IMR-90 (cell line): ENCODE data around the gene DUS2. TPM values are rescaled to one million over a fixed set of nuclear protein-coding genes. Genes with fewer than 3 reads are reported as not detected.

Experiments used
- ATAC-seq: fragments of 200-7000 bp; cut with Tn5 transposase; 2 replicates; pipeline ENCODE4 v1.9.1; 2020; ENCODE audit warnings: low read depth, mild to moderate bottlenecking, moderate library complexity
- BruUV-seq: library from RNA; stranded (reverse); fragments of 400-500 nt; replicated peaks from 2 replicates; lab custom pipeline; 2021; lab: Mats Ljungman, UMichigan
- CTCF ChIA-PET: fragments of 300-600 bp; formaldehyde crosslinking; extraction: SDS; loops from one replicate; lab custom pipeline; 2021; ENCODE audit warnings: antibody characterized with exemption; lab: Yijun Ruan, JAX
- POLR2A ChIA-PET: fragments of 300-600 bp; sonication (Branson Sonifier 250); formaldehyde crosslinking; loops from one replicate; lab custom pipeline; 2022; ENCODE audit warnings: antibody characterized with exemption; ENCODE audit not compliant: unreplicated experiment; lab: Charles Lee
- DNase-seq: peaks from one replicate; pipeline ENCODE4 v3.0.0; 2013
- H2AFZ ChIP-seq: replicated peaks from 2 replicates; pipeline ENCODE3; 2013; ENCODE audit warnings: low read length, mild to moderate bottlenecking; ENCODE audit not compliant: poor library complexity
- H2AK5ac ChIP-seq: 2 replicates; pipeline ENCODE4 v1.6.1; 2013; ENCODE audit warnings: low read depth, low read length, inconsistent platforms
- H2AK9ac ChIP-seq: replicated peaks from 2 replicates; pipeline ENCODE3; 2013; ENCODE audit warnings: mild to moderate bottlenecking, low read depth, low read length, moderate library complexity; ENCODE audit not compliant: poor library complexity
- H2BK120ac ChIP-seq: 2 replicates; pipeline ENCODE4 v1.6.1; 2013; ENCODE audit warnings: low read depth, low read length, inconsistent platforms
- H2BK15ac ChIP-seq: 3 replicates; pipeline ENCODE4 v1.6.1; 2013; ENCODE audit warnings: low read depth, low read length, inconsistent platforms
- H2BK20ac ChIP-seq: 2 replicates; pipeline ENCODE4 v1.6.1; 2013; ENCODE audit warnings: low read depth, mild to moderate bottlenecking, inconsistent platforms, low read length, moderate library complexity
- H2BK5ac ChIP-seq: 2 replicates; pipeline ENCODE4 v1.6.1; 2013; ENCODE audit warnings: mild to moderate bottlenecking, low read depth, low read length, inconsistent platforms; ENCODE audit not compliant: poor library complexity, severe bottlenecking
- H3K14ac ChIP-seq: replicated peaks from 2 replicates; pipeline ENCODE4 v1.6.1; 2013; ENCODE audit warnings: low read depth, low read length, inconsistent platforms
- H3K18ac ChIP-seq: 2 replicates; pipeline ENCODE4 v1.6.1; 2013; ENCODE audit warnings: low read depth, low read length, control low read depth
- H3K23ac ChIP-seq: 2 replicates; pipeline ENCODE4 v1.6.1; 2013; ENCODE audit warnings: low read depth, low read length, inconsistent platforms
- H3K27ac ChIP-seq: 2 replicates; pipeline ENCODE4 v1.5.1; 2013; ENCODE audit warnings: mild to moderate bottlenecking, control low read depth, low read length; ENCODE audit not compliant: insufficient read depth
- H3K27me3 ChIP-seq: 2 replicates; pipeline ENCODE4 v1.6.1; 2013; ENCODE audit warnings: low read length; ENCODE audit not compliant: control insufficient read depth, insufficient read depth
- H3K36me3 ChIP-seq: 2 replicates; pipeline ENCODE4 v1.6.1; 2013; ENCODE audit warnings: low read length, mixed read lengths; ENCODE audit not compliant: control insufficient read depth, insufficient read depth
- H3K4ac ChIP-seq: 2 replicates; pipeline ENCODE4 v1.6.1; 2013; ENCODE audit warnings: low read depth, low read length, inconsistent platforms
- H3K4me1 ChIP-seq: 2 replicates; pipeline ENCODE4 v1.6.1; 2013; ENCODE audit warnings: low read length, mixed read lengths; ENCODE audit not compliant: control insufficient read depth, insufficient read depth
- H3K4me2 ChIP-seq: 2 replicates; pipeline ENCODE4 v1.6.1; 2013; ENCODE audit warnings: low read depth, mild to moderate bottlenecking, control low read depth, low read length, moderate library complexity
- H3K4me3 ChIP-seq: 2 replicates; pipeline ENCODE4 v1.5.1; 2013; ENCODE audit warnings: low read depth, mild to moderate bottlenecking, control low read depth, low read length, moderate library complexity; ENCODE audit not compliant: insufficient read depth
- H3K56ac ChIP-seq: 2 replicates; pipeline ENCODE4 v1.6.1; 2013; ENCODE audit warnings: low read length, inconsistent platforms; ENCODE audit not compliant: insufficient read depth; ENCODE audit errors: extremely low read depth
- H3K79me1 ChIP-seq, 2 experiments: 2 replicates each; pipeline ENCODE4 v1.6.1; 2013; ENCODE audit warnings: low read length in 2 of 2, inconsistent platforms in 1 of 2, low read depth in 1 of 2
- H3K9ac ChIP-seq: 2 replicates; pipeline ENCODE4 v1.6.1; 2013; ENCODE audit warnings: low read depth, low read length, control low read depth
- H3K9me1 ChIP-seq: 2 replicates; pipeline ENCODE4 v1.6.1; 2013; ENCODE audit warnings: low read length, inconsistent platforms; ENCODE audit not compliant: insufficient read depth
- H3K9me3 ChIP-seq: 2 replicates; pipeline ENCODE4 v1.6.1; 2013; ENCODE audit warnings: low read length; ENCODE audit not compliant: control insufficient read depth, insufficient read depth
- H4K20me1 ChIP-seq: 2 replicates; pipeline ENCODE4 v1.6.1; 2013; ENCODE audit warnings: low read length, inconsistent platforms; ENCODE audit not compliant: insufficient read depth
- H4K5ac ChIP-seq: 2 replicates; pipeline ENCODE4 v1.6.1; 2013; ENCODE audit warnings: mild to moderate bottlenecking, low read depth, low read length, control low read depth
- H4K8ac ChIP-seq, 2 experiments: 2 replicates each; pipeline ENCODE4 v1.6.1; 2013; ENCODE audit warnings: low read depth in 2 of 2, low read length in 2 of 2, control low read depth in 1 of 2, inconsistent platforms in 1 of 2
- H4K91ac ChIP-seq: 2 replicates; pipeline ENCODE4 v1.6.1; 2013; ENCODE audit warnings: low read depth, low read length, inconsistent platforms; ENCODE audit not compliant: insufficient read depth
- CEBPB ChIP-seq: IDR thresholded peaks from 2 replicates; pipeline ENCODE4 v1.6.1; 2012; ENCODE audit warnings: low read depth, low read length, improper control_type of control experiment
- CHD1 ChIP-seq: IDR thresholded peaks from 2 replicates; pipeline ENCODE4 v1.6.1; 2012; ENCODE audit warnings: low read depth, low read length, improper control_type of control experiment
- MXI1 ChIP-seq: IDR thresholded peaks from 2 replicates; pipeline ENCODE4 v1.6.1; 2012; ENCODE audit warnings: low read depth, mild to moderate bottlenecking, low read length, moderate library complexity, borderline replicate concordance
- POLR2A ChIP-seq: IDR thresholded peaks from 2 replicates; pipeline ENCODE4 v1.6.1; 2012; ENCODE audit warnings: mild to moderate bottlenecking, low read depth, low read length
- RAD21 ChIP-seq: IDR thresholded peaks from 2 replicates; pipeline ENCODE4 v1.6.1; 2012; ENCODE audit warnings: low read length, improper control_type of control experiment
- USF2 ChIP-seq: fragments of 150-350 bp; IDR thresholded peaks from 2 replicates; pipeline ENCODE4 v1.6.1; 2017; ENCODE audit warnings: mild to moderate bottlenecking, antibody characterized with exemption, low read length, low read depth
- WGBS, 2 experiments: methylation state at CpG; one replicate each; pipeline versions ENCODE4 v1.1.5 to v1.1.7; 2013; ENCODE audit warnings: missing lambda C conversion rate in 2 of 2; ENCODE audit not compliant: insufficient read length in 1 of 2; ENCODE audit errors: extremely low coverage in 2 of 2; 5-methylcytosine and 5-hydroxymethylcytosine counted together
- dilution Hi-C: fragments of 300-500 bp; cut with HindIII; formaldehyde crosslinking; loops from one replicate; pipeline ENCODE4 v1.14.3; 2018; ENCODE audit warnings: low sequenced_read_pairs; ENCODE audit not compliant: unreplicated experiment
- in situ Hi-C: fragments of 300-500 bp; cut with MboI; formaldehyde crosslinking; loops from 3 replicates; pipeline ENCODE4 v1.14.3; 2019; ENCODE audit warnings: low sequenced_read_pairs, inconsistent platforms, mixed read lengths
- intact Hi-C: fragments of 100-400 bp; cut with micrococcal nuclease; formaldehyde crosslinking; loops from 2 replicates; pipeline ENCODE4 v1.10.0; 2022
- polyA plus RNA-seq, 3 experiments: library from polyadenylated mRNA; depleted of rRNA; stranded (reverse); fragments of >200 nt; gene quantifications; 2 replicates each; pipeline ENCODE4 v1.2.3, GENCODE V29; 2012; ENCODE audit warnings: low replicate concordance in 1 of 3
- total RNA-seq: library from RNA; depleted of rRNA; stranded (reverse); fragments of >200 nt; gene quantifications from 2 replicates; pipeline ENCODE4 v1.2.3, GENCODE V29; 2012

DUS2 gene
- total and polyA plus RNA-seq, 2 of the 4 experiments (the other 2 are of a cell fraction) = 15.8 to 30.5 TPM

- intact Hi-C loops = no loop called here
- POLR2A ChIA-PET = no interaction called here
- BruUV-seq = no TSS peak
Observed at GRCh38 chr16:68021490-68021889, 1.6 kb upstream of the DUS2 start.

More at GRCh38 chr16:68021490-68021889, 1.6 kb upstream of the DUS2 start:
- no peak overlapping the region for H3K18ac ChIP-seq
- H2BK15ac ChIP-seq = no peak overlapping the region
- H4K8ac ChIP-seq = no peak overlapping the region
- in situ Hi-C loops (no loop called here), dilution Hi-C loops (no loop called here)
- TF ChIP-seq CHD1 (no peak), RAD21 (no peak), CEBPB (no peak), MXI1 (no peak), POLR2A (no peak), USF2 (no peak)
- no peaks in the 10 kb centered on the region for H3K9me3 ChIP-seq
- peaks cover 5% of the 10 kb centered on the region for H3K9me1 ChIP-seq
- H2BK20ac ChIP-seq = no peak overlapping the region
- H4K20me1 ChIP-seq = no peaks in the 10 kb centered on the region
- DNase-seq (no peak), ATAC-seq (no peak)
- H2BK120ac ChIP-seq = no peak overlapping the region
- no peak overlapping the region for H4K5ac ChIP-seq
- no peaks in the 10 kb centered on the region for H3K27me3 ChIP-seq
- H3K14ac ChIP-seq = no peak overlapping the region
- CTCF ChIA-PET = no interaction called here
- no peak overlapping the region for H2AK5ac ChIP-seq
- no peak overlapping the region for H2AK9ac ChIP-seq
- H3K27ac ChIP-seq = no peak overlapping the region
- H3K23ac ChIP-seq = no peak overlapping the region
- H2AFZ ChIP-seq = no peak overlapping the region
- peaks cover 4% of the 10 kb centered on the region for H3K36me3 ChIP-seq
- H3K4me2 ChIP-seq = no peak overlapping the region
- no peak overlapping the region for H3K56ac ChIP-seq
- H2BK5ac ChIP-seq = no peak overlapping the region
- WGBS, 2 experiments = 100% methylated on average over 2 of the region's 10 CpGs; no CpG with 5 or more reads in 1 of the 2 experiments
- no peak overlapping the region for H3K4me3 ChIP-seq
- no peak overlapping the region for H3K4ac ChIP-seq
- no peak overlapping the region for H4K91ac ChIP-seq
- H3K79me1 ChIP-seq = peaks cover 19 to 39% of the 10 kb centered on the region in 2 experiments
- no peak overlapping the region for H3K9ac ChIP-seq
- peaks cover 7% of the 10 kb centered on the region for H3K4me1 ChIP-seq
